GM12801 (cell line): ENCODE data around the gene SKA2.

Experiments used
- CTCF ChIP-seq: IDR thresholded peaks from one replicate; pipeline ENCODE4 v1.5.1; 2011; ENCODE audit warnings: control low read depth; ENCODE audit not compliant: insufficient read length; ENCODE audit errors: extremely low read depth

SKA2 gene

GRCh38 chr17:59154721-59155438 lies at the start of gene SKA2:
Gene SKA2 (minus strand): TSS chr17:59155186. CDS start chr17:59155163, 23 bp downstream.
- TF ChIP-seq CTCF, result no peak

GRCh38 chr17:59202320-59202719 lies 47.3 kb upstream of the SKA2 start:
- TF ChIP-seq CTCF, result no peak

- no peak for TF ChIP-seq CTCF
Measured at GRCh38 chr17:59199398-59199797, 44.4 kb upstream of the SKA2 start.

GRCh38 chr17:59193336-59193862 lies 38.4 kb upstream of the SKA2 start:
- no peak for TF ChIP-seq CTCF

- TF ChIP-seq CTCF, result no peak
Measured at GRCh38 chr17:59190806-59191205, 35.8 kb upstream of the SKA2 start.

- TF ChIP-seq CTCF, result no peak
Measured at GRCh38 chr17:59186850-59187249, 31.9 kb upstream of the SKA2 start.

GRCh38 chr17:59185997-59186396 lies 31.0 kb upstream of the SKA2 start:
- no peak for TF ChIP-seq CTCF

- TF ChIP-seq CTCF, result no peak
Measured at GRCh38 chr17:59181481-59181880, 26.5 kb upstream of the SKA2 start.
